ENCODE measurements around the gene FAM222A.

- no peak for TF ChIP-seq CTCF (IDR thresholded peaks at IDR 0.05)
- TF ChIP-seq POLR2A (IDR thresholded peaks at IDR 0.05), result no peak
These were observed 79.8 kb downstream of the FAM222A start for GRCh38 chr12:109793411-109793810.

Measured in right lobe of liver (tissue), 4 donors.